ENCODE data around the gene IL1RAPL1.

- TF ChIP-seq FOXJ3 (CRISPR knock-in tag; IDR thresholded peaks at IDR 0.05) (no peak), EZH2phosphoT487 (IDR thresholded peaks at IDR 0.05; ENCODE audit: borderline replicate concordance, low read depth) (no peak), CTCF (IDR thresholded peaks at IDR 0.05) (no peak), USF2 (IDR thresholded peaks at IDR 0.05; ENCODE audit: borderline replicate concordance, low read depth, low read length) (no peak), SIN3A (IDR thresholded peaks at IDR 0.05; ENCODE audit: borderline replicate concordance, low read depth, low read length) (no peak), POLR2AphosphoS5 (IDR thresholded peaks at IDR 0.05; ENCODE audit: low read depth, low read length) (no peak), RAD21 (IDR thresholded peaks at IDR 0.05; ENCODE audit: low read length) (no peak), RCOR1 (IDR thresholded peaks at IDR 0.05; ENCODE audit: low read length) (no peak), CHD2 (IDR thresholded peaks at IDR 0.05; ENCODE audit: low read length, partially characterized antibody) (no peak), ZBTB33 (IDR thresholded peaks at IDR 0.05; ENCODE audit: borderline replicate concordance, low read depth) (no peak), EP300 (IDR thresholded peaks at IDR 0.05; ENCODE audit: borderline replicate concordance in 1 of 2, low read depth in 1 of 2, low read length in 1 of 2) (no peak), RXRA (IDR thresholded peaks at IDR 0.05; ENCODE audit: borderline replicate concordance, low read depth) (no peak)
These were observed 820.1 kb downstream of the IL1RAPL1 start for GRCh38 chrX:29407357-29407756.

Measured in SK-N-SH (cell line).